ENCODE data around the gene RGS18.
"Not testable (repeated sequence)": the region's sequence is repeated elsewhere in the genome, so short reads cannot be mapped to it uniquely, and the experiment has no call there.

The RGS18 gene, protein sequence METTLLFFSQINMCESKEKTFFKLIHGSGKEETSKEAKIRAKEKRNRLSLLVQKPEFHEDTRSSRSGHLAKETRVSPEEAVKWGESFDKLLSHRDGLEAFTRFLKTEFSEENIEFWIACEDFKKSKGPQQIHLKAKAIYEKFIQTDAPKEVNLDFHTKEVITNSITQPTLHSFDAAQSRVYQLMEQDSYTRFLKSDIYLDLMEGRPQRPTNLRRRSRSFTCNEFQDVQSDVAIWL

DNA sequence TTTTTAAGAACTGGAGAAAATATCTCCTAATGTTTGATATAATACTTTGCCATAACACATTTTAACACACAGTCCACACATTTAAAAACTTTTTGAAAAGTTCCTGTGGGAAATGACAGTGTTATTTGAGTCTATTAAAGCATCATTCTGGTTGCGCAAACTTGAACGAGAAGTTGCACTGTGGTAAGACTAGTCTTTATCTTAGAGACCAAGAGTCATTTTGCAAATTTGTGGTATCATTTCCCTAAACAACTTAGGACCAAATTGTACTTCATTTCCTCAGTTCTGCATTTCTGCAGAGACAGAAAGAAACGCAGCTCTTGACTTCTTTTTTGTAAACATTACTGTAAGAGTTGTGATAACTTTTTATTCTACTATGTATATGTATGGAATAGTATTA is at the start of gene RGS18:
Gene RGS18, plus strand, starts transcription at position 282 of the 400 bp plus-strand sequence. CDS start 176 bp downstream, outside the sequence.
- DNase-seq: no peak

DNA sequence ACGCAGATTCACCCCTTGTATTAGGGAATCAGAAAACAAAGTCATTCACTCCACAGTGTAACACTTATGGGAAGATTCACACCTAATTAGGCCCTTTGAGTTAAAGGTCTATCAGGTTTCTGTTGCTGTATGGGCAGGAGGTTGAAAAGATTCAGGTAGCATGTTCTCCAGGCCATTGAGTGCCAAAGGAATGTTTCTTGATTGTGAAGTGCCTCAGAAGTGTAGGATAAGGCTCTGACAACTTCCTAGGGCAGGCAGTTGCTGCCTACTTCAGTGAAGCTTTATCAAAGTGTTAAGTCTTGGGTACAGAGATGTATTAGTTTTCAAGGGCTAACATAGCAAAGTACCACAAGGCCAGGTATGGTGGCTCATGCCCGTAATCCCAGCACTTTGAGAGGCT is 48.7 kb upstream of the RGS18 start:
- DNase-seq: no peak

DNA sequence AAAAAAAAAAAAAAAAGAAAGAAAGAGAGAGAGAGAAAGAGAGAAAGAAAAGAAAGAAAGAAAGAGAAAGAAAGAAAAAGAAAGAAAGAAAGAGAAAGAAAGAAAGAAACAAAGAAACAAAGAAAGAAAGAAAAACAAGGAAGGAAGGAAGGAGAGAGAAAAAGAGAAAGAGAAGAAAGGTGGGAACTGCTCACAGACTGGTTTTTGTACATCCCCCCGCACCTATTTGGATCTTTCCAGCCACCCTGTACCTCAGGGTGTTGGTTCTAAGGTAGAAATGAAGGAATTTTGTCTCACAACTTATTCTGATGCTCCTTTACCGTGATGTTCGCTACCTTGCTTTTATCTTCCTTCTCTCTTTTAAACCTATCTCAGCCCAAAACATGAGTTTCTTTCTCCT is 43.3 kb upstream of the RGS18 start:
- DNase-seq: no peak

DNA sequence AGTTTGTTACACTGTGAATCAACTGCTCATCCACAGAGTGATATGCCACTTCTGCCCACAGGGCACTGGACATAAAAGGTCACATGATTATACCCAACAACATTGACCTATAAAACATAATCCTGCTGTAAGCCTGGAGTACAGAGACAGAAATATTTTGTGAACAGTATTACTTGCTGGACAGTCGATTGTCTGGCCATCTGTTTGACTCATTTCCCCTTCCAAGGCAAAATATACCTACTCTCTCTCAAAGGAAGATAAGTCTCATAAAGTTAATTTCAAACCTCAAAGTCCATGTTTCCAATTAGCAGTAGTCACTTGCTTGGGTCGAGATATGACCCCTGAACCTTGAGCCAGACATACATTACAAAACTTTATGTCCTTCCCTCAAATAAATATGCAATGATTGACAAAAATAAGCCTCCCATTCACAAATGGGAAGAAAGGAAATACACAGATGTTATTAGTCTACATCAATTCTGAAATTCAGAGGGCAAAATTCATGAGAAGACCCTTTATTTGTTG is 39.3 kb upstream of the RGS18 start:
- DNase-seq: no peak

DNA sequence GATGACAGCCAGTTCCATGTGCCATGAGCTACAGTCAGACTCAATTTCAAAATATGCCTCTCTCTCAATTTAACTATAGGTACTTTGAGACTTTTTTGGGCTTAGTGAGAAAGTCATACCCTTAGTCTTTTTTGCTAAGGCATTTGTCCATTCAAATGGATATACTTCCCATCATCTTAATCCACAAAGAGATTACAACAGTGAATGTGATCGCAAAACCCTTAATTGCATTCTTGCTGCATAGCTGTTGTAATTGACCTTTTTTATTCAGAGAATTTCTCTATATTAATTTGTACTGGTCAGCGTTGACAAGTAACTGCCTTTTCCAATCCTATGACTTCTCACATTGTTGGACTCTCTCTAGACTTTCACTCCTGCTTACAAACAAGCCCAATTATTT is 38.6 kb upstream of the RGS18 start:
- DNase-seq: no peak

DNA sequence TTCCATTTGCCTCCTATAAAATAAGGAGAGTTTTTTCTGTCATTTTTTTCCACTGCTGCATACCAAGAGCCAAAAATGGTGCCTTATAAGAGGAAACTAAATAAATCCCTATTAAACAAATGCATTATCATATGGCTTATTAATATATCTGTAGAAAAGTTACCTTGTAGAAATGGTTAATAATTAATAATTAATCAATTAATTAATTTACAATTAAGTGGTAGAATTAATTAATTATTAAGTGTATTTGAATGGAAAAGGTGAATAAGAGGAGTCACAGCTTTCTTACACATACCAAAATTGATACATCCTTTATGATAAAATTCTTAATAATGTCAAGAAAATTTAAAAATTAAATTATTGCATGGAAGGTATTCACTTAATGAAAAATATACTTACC is 35.6 kb upstream of the RGS18 start:
- DNase-seq: no peak

DNA sequence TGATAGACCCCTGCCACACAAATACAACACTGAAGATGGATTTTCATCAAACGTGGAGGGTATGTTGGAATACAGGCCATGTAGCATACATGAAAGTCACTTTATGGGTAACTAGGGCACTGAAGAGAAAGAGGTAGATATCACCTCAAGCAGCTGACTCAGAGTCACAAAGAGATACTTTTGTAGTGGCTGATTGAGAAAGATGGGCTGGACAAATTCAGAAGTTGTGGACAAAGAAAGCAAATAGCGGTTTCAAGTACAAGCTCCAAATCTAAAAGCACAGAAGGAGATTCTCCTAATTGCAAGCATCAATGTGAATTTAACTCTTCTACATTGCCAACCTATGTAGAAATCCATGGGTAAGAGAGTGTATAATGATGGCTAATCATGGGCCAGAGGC is 35.0 kb upstream of the RGS18 start:
- DNase-seq: no peak

DNA sequence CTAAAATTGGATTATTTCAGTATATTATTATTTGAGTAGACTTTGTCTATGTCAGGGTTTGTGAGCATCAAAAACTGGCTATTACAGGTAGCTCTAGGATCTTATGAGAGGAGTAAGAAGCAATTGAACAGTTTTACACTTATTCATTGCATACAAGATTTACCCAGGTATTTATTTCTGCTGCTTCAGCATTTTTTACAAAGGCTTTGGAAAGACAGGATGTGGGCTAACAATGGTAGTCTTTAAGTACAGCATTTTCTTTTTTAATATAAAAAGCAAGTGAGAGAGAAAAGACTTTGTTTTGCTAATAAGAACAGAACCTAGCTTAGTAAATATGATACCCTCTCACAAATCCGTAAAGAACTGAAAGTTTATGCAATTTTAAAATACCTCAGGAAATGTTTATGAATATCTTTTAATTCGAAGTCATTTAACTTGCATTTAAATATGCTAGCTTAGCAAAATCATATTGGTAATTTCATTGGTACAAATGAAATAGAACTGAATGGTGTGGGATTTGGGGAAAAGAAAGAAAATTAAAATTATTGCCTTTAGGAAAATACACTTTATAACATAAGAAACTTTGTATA is 32.1 kb upstream of the RGS18 start:
- DNase-seq: no peak

DNA sequence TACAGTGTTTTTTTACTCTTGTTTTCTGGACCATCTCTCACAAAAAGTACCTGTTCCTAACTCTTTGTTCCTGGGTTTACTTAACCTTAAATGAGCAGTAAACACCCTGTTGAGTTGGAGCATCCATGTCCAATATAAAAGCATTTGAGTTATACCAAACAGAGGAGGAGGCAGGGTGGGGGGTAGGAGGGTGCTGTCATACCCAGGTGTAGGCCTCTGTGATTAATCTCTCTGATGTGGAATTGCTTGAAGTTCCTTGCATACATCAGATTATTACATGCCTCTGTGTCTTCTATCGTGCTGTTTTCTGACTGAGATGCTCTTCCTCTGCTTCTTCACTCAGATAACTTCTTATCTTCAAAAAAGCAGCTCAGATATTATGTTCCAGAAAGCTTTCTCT is 28.1 kb upstream of the RGS18 start:
- no peak for DNase-seq

DNA sequence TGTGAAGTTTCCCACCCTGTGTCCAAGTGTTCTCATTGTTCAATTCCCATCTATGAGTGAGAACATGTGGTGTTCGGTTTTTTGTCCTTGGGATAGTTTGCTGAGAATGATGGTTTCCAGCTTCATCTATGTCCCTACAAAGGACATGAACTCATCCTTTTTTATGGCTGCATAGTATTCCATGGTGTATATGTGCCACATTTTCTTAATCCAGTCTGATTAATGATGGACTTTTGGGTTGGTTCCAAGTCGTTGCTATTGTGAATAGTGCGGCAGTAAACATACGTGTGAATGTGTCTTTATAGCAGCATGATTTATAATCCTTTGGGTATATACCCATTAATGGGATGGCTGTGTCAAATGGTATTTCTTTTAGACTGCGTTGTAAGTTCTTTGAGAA is 27.4 kb upstream of the RGS18 start:
- not testable (repeated sequence) for DNase-seq

DNA sequence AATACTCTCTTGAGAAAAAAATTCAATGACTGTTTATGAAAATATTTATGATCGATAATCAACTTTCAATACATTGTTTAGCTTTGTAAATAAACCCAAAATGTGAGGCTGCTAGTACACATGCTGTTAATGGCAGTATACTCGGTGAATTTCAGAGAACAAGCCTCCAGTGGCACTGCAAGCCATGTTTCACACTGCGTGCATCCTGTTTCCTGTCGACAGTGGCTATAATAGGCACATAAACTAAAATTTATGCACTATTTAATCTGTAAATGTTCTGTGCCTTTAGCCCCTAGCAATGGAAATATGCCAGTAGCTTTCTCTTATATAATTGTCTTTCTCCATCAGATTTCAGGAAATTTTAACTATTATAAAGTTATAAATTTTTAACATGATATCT is 26.3 kb upstream of the RGS18 start:
- DNase-seq: no peak

DNA sequence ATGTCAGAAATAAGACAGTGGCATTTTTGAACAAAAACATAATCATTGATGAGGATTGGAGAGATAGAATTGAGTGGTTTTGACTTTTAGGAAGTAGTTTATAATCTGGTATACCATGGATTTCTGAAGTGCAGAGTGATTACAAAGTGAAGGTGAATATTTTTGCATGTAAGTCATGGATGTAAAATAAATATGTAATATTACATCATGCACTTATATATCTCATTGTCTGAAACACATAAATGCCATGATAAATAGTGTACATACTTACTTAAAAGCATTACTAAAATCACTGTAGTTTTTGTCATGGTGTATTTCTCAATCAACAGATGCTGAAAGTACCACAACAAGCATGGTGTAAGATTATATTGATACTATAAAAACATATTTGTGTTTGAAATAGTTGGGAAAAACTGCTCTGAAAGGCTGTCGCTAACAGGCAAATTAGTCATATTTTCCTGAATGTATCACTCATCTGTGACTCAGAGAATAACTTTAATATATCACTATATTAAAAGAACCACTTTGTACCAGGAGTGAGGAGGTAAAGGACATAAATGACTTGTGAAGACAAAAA is 24.8 kb upstream of the RGS18 start:
- no peak for DNase-seq

DNA sequence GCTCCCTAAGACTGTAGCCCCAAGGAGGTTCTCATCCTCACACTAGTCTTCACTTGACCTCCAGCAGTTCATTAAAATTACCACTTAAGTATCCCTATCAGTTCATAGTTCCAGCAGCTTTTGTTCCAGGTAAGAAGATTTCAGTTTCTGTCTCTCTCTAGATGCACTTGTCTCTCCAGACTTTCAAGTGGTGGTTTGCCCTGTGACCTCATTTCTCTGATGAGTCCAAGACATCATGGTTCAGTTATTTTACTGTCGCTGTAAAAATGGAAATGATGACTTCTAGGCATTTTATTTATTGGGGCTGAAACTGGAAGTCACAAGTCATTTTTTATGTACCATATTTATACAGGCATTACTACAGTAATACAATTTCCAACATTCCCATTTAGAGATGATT is 17.9 kb upstream of the RGS18 start:
- no peak for DNase-seq

DNA sequence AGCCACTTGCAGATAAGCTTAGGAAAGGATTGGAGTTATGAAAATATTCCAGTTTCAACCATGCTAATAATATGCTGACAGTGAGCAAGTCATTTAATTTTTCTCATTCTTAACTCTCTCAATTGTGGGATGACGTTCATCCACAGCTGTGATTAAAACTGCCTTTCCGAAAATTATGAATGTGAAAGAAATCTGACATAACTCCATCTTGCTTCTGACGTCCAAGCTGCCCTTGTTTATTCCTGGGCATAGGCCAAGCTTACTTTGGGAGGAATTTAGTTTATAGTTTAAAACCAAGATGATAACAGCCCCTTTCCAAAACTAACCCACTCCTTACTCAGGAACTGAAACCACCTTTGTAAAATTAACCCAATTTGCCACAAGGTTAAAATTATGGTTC is 11.0 kb upstream of the RGS18 start:
- DNase-seq: no peak

DNA sequence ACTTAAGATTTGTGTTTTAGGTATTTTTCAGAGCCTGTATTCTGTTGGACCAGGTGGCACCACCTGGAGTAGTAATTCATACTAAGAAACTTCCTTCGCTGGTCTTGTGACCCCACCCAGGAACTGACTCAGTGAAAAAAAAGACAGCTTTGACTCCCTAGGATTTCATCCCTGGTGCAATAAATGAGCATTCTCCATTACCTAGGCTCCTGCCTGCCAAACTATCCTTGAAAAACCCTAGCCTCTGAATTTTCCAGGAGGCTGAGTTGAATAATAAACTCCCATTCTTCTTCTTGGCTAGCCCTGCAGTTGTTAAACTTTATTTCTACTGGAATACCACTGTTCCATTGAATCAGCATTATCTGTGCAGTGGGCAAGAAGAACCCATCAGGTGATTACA is 10.6 kb upstream of the RGS18 start:
- no peak for DNase-seq

DNA sequence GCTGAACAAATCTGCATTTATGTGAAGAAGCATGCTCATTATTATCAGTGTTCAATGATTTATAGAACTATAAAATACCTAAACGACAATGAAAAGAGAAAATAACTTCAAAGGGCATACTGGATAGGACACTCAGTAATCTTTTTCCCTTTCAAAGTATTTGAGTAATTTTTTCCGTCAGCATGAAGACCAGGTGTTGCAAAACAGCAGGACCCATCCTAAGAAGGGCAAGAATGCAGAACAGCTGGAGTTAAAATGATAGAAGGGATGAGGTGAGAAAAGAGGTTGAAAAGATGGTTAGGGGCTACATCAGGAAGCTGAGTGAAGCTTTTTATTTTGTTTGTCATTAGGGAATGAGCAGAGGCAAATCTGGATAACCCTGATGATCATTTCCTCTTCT is 7.1 kb upstream of the RGS18 start:
- no peak for DNase-seq

DNA sequence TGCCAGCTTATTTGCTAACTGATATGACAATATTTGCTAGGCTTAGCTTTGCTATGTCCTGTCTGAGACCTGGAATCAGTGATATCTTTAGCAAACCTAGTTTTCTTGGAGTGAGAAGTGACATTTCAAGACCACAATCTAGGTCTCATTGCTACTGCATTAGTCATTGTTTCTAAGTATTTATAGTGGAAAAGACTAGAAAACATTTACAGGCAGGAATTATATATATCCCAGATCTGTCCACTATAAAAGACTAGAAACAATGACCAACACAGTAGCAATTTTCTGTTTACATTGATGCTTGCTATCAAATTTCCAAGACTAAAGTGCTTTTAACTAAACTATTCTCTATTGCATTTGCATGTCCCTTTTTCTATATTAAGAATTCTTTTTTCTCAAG is 5.0 kb upstream of the RGS18 start:
- DNase-seq: no peak

DNA sequence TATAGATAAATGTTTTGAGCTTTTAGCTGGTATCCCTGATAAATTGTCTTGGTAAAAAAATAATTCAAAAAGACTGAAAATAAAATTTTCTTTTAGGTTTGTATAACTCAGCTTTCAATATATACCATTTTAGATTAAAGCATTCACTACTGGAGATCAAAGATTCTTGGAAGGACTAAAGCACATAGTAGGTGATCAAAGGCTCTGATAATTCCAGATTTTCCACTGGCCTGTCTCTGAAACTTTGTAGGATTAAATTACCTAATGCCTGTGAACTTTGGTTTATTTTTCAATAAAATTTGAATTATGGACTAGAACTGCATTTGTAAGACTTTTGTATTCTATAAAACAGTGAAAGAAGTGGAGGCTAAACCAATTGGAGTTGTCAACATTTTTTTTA is 1.2 kb upstream of the RGS18 start:
- DNase-seq: no peak

DNA sequence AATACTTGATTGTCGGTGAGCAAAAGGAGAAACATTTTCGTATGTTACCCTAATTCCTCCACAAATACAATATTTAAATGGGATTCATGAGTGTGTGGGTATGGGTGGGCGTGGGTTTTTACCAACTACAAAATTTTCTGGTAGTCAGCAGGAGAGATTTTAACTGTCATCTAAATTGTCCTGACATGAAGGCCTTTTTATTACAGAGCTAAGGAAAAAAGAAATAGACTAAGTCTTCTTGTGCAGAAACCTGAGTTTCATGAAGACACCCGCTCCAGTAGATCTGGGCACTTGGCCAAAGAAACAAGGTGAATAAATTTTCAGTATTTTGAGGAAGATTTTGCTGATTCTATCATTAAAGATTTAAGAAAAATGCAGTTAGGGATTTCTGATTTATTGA is 752 bp downstream of the RGS18 start:
- no peak for DNase-seq

DNA sequence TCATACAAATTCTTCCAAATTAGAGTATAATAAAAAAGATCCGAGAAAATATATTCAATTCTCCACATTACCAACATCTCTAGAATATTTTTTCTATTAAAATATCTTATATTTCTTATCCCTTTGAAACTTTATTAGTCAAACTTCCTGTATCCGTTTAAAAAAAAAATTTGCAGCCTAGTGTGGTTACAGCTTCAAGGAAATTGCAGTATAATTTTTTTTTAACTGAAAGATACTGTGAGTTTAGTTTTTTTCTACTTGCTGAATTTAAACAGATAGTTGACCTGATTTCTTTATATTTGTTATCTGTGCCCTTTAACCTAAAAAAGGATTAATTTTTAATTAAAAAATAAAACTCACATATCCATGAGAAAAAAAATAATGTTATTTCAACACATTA is 1.5 kb downstream of the RGS18 start:
- no peak for DNase-seq

DNA sequence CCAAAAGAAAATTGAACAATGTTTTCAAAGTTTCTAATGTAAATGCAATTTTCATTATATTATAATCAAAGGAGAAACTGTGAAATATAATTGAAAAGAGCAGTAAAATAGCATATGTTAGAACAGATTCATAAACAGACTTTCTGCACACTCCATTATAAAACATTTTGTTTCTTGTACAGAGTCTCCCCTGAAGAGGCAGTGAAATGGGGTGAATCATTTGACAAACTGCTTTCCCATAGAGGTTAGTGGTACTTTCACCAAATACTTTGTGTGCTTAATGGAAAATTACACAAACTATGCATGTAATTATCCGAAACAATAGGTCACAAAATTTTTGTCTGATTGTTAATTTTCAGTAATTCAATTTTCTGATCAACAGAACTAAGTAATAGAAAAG is 1.9 kb downstream of the RGS18 start:
- DNase-seq: no peak

DNA sequence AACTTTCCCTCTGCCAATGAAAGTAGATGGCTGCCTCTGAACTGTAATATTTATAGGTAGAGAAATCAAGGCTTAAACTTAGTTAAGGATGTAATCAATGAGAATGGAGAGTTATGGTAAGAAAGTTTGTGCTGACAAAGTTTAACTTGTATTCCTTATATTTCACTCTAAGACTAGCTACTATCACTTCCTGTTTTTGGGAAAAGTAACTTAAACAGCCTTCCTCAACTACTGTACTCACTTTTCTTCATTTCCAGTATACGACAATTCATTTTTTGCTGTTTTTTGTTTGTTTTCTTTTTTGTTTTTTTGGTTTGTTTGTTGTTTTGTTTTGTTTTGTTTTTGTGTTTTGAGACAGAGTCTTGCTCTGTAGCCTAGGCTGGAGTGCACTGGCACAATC is 3.7 kb downstream of the RGS18 start:
- no peak for DNase-seq

DNA sequence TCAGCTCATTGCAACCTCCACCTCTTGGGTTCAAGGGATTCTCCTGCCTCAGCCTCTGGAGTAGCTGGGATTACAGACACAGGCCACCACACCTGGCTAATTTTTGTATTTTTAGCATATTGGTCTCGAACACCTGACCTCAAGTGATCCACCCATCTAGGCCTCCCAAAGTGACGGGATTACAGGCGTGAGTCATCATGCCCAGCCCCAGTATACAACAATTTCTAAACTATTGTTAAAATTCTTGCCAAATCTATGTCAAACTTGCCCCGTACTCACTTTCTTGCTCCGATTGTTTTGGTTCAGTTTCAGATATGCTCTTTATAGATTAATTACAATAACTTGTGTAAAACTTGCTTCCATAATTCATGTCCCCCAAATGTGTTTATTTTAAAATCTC is 4.1 kb downstream of the RGS18 start:
- no peak for DNase-seq

DNA sequence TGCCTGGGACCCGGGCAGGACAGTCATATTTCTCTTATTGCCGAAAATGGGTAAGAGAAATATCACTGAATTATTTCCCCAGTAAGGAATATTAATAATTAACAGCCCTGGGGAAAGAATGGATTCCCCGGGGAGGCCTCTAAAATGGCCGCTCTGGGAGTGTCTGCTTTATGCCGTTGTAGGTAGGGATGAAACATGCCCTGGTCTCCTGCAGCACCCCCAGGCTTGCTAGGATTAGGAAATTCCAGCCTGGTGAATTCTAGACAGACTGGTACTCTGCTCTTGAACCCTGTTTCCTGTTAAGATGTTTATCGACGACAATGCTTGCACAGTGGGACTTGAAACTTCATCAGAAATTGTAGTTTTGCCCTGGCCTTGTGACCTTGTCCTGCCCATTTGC is 6.7 kb downstream of the RGS18 start:
- DNase-seq: not testable (repeated sequence)

DNA sequence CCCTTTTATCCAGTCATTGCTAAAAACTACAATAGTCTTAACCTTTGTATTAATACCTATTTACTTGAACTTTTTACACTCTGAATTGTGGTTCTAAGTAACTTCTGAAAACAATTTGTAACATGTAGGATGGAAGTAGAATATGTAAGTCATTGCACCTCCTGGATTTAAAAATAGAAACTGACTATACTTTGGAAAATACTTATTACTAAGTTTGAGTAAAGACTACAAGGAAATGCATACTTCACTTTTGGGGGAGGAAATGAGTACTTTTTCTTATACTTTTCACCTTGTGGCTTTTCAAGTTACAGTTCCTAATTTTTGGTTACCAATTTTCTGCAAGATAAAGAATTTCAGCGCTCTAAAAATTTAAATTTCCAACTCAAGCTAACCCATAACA is 8.7 kb downstream of the RGS18 start:
- DNase-seq: no peak

Data from stimulated activated CD4-positive, alpha-beta T cell treated with anti-CD3 and anti-CD28 coated beads, Interleukin-15, amount 100 ng/mL, for 24 hours (primary cell).